Measurements from ENCODE around the gene DAND5.
A peak's percentile ranks its signal among the peaks of the same experiment; 100 is the strongest.

The DAND5 gene

DNA sequence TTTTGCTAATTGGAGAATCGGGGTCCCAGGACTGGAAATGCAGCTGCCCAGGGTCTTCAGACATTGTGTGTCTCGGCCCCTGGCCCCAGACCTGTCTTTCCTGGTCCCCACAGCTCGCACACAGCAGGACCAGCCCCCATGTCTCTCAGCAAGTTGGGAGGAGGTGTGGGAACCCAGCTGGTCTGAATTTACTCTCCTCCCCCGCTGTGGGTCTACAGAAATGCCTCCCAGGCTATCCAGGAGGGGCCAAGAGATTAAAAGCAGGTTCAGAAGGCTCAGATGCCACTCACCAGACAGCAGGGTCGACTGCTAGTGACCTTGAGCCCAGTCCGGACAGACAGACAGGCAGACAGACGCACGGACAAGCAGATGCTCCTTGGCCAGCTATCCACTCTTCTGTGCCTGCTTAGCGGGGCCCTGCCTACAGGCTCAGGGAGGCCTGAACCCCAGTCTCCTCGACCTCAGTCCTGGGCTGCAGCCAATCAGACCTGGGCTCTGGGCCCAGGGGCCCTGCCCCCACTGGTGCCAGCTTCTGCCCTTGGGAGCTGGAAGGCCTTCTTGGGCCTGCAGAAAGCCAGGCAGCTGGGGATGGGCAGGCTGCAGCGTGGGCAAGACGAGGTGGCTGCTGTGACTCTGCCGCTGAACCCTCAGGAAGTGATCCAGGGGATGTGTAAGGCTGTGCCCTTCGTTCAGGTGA lies at the start of gene DAND5:
DAND5 (plus strand) TSS at position 285 of the 697 bp plus-strand sequence; CDS start at position 370, 85 bp downstream.
- DNase-seq (ENCODE audit: low spot score), result no peak

GRCh38 chr19:12921047-12921446 lies 48.3 kb upstream of the DAND5 start:
- no peak for DNase-seq (ENCODE audit: low spot score)

- no peak for DNase-seq (ENCODE audit: low spot score)
Observed at GRCh38 chr19:12922959-12923358, 46.4 kb upstream of the DAND5 start.

- no peak for DNase-seq (ENCODE audit: low spot score)
Observed at GRCh38 chr19:12924621-12925310, 44.6 kb upstream of the DAND5 start.

DNA sequence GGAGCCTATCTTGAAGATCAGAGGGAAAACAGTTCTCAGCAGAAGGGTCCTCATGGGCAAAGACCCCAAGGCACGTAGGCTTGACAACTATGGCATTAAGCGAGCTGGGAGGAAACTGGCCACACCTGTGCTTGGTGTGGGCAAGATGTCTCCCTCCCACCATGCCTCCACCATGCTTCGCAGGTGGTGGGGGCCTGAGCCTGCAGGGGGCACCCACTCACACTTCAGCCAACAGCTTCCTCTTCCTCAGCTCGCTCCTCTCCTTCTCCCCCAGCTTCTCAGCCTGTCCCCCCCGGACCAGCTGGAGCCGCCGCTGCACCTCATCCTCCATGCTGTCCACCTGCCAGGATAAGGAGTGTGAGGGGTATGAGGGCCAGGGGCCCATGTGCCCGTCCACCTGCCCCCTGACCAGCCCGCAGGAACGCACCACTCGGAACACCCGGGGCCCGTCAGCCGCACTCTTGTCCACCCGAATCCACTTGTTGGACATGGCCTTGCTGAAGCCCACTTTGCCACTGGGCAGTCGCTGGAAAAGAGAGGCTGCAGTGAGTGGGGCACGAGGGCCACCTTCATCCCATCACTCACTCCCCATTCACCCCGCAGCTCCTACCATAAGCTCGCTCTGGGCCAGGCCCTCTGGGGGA lies 39.3 kb upstream of the DAND5 start:
- DNase-seq (ENCODE audit: low spot score), result no peak

GRCh38 chr19:12932392-12933286 lies 36.7 kb upstream of the DAND5 start:
- no peak for DNase-seq (ENCODE audit: low spot score)

- DNase-seq (ENCODE audit: low spot score), result peak; percentile 90
Observed at GRCh38 chr19:12933287-12934072, 35.9 kb upstream of the DAND5 start, which contains the start of gene FARSA. Gene FARSA (minus strand): TSS chr19:12933711. CDS start chr19:12933696, 15 bp downstream.

DNA sequence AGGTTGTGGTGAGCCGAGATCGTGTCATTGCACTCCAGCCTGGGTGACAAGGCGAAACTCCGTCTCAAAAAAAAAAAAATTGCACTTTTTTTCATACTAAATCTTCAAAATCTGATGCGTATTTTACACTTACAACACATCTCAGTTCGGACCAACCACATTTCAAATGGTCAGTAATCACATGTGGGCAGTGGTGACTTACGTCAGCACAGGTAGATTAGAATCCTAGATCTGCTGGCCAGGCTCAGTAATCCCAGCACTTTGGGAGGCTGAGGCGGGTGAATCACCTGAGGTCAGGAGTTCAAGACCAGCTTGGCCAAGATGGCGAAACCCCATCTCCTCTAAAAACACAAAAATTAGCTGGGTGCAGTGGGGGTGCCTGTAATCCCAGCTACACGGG lies 34.3 kb upstream of the DAND5 start:
- no peak for DNase-seq (ENCODE audit: low spot score)

GRCh38 chr19:12936582-12936981 lies 32.8 kb upstream of the DAND5 start:
- DNase-seq (ENCODE audit: low spot score), result no peak

- DNase-seq (ENCODE audit: low spot score), result no peak
Observed at GRCh38 chr19:12937093-12937926, 32.1 kb upstream of the DAND5 start.

DNA sequence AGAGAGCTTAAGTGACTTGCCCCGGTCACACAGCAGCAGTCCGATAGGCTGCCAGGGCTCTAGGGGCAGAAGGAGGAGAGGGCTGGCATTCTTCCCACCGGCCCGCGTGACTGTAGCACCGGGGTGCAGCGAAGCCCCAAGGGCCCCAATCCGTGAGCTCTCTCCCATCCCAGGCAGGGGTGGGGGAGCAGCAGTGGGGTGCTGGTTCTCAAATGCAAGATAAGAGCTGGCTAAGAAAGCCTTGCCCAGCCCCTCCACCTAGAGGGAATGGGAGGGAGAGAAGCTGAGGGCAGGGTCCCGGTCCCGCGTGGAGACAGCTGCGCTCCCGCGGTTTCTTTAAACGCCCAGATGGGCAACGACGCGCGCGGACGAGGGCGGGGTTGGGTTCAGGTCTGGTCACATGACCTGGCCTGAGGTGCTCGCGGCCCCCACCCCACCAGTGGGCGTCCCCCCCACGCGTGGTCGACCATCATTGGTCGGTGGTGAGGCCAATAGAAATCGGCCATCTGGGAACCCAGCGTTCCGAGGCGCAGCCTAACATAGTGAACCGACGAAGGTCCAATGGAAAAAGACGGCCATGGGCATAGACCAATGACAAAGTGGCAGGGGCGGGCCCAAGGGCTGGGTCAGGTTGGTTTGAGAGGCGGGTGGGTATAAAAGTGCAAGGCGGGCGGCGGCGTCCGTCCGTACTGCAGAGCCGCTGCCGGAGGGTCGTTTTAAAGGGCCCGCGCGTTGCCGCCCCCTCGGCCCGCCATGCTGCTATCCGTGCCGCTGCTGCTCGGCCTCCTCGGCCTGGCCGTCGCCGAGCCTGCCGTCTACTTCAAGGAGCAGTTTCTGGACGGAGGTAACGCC lies 31.2 kb upstream of the DAND5 start, which contains the start of gene CALR:
CALR (plus strand) TSS at position 683 of the 852 bp plus-strand sequence; CDS start at position 754, 71 bp downstream.
- DNase-seq (ENCODE audit: low spot score), result peak; percentile 100

GRCh38 chr19:12938779-12939601 lies 30.4 kb upstream of the DAND5 start:
- peak; percentile 28 for DNase-seq (ENCODE audit: low spot score)

DNA sequence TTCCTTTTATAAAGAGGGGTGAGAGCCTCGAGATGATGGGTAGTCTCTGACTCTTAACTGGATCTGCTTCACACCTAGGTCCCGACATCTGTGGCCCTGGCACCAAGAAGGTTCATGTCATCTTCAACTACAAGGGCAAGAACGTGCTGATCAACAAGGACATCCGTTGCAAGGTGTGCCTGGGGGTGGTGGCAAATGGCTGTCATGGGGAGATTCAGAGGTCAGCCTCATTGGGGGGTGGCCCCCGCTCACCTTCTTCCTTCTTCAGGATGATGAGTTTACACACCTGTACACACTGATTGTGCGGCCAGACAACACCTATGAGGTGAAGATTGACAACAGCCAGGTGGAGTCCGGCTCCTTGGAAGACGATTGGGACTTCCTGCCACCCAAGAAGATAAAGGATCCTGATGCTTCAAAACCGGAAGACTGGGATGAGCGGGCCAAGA lies 29.4 kb upstream of the DAND5 start:
- DNase-seq (ENCODE audit: low spot score), result no peak

DNA sequence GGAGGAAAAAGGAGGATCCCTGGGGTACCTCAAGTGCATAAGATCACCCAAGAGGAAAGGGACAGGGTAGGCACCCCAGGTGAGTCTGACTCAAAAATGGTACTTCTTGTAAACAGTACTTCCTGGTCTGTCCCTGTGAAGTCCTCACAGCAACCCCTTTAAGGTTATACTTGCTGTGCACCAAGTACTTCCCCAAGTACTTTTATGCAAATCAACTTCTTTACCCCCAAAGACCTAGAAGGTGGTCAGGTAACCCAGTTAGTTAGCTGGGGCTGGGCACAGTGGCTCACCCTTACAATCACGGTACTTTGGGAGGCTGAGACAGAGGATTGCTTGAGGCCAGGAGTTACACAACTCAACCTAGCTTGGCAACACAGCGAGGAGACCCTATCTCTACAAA lies 28.5 kb upstream of the DAND5 start:
- no peak for DNase-seq (ENCODE audit: low spot score)

GRCh38 chr19:12943437-12944044 lies 25.8 kb upstream of the DAND5 start:
- no peak for DNase-seq (ENCODE audit: low spot score)

GRCh38 chr19:12944104-12944674 lies 25.2 kb upstream of the DAND5 start:
- no peak for DNase-seq (ENCODE audit: low spot score)

- DNase-seq (ENCODE audit: low spot score), result peak; percentile 98
Observed at GRCh38 chr19:12945479-12946091, 23.8 kb upstream of the DAND5 start, which contains the start of gene RAD23A. Gene RAD23A (plus strand): TSS chr19:12945862. CDS start chr19:12945949, 87 bp downstream.
